Right ventricle myocardium superior (tissue), 1 donor: Measurements from ENCODE around the gene CPLANE2. TPM values are rescaled to one million over a fixed set of nuclear protein-coding genes. Genes with fewer than 3 reads are reported as not detected.
"Not testable (repeated sequence)": the region's sequence is repeated elsewhere in the genome, so short reads cannot be mapped to it uniquely, and the experiment has no call there.

Experiments
- ATAC-seq: fragments of 200-7000 bp; cut with Tn5 transposase; one replicate; pipeline ENCODE4 v1.9.1; 2020; ENCODE audit warnings: mild to moderate bottlenecking; ENCODE audit not compliant: poor library complexity
- DNase-seq: peaks from one replicate; pipeline ENCODE4 v3.0.0-alpha.2; 2020
- intact Hi-C: fragments of 100-400 bp; cut with DNase I; formaldehyde crosslinking; loops from one replicate; pipeline ENCODE4 v1.11.2; 2022
- total RNA-seq: library from RNA; stranded (reverse); fragmentation: NEBNext Ultra II Directional; extraction: Animal tissue kit (Norgen Biotek cat#: 25700); gene quantifications from one replicate; pipeline ENCODE4 v1.2.1, GENCODE V29; 2021
- donor health status: DM: no; HTN: yes; CAD: no; lungs with severe emphysema.

CPLANE2 gene
- total RNA-seq, 1 donor from 2014 or later = 10.1 TPM

DNA sequence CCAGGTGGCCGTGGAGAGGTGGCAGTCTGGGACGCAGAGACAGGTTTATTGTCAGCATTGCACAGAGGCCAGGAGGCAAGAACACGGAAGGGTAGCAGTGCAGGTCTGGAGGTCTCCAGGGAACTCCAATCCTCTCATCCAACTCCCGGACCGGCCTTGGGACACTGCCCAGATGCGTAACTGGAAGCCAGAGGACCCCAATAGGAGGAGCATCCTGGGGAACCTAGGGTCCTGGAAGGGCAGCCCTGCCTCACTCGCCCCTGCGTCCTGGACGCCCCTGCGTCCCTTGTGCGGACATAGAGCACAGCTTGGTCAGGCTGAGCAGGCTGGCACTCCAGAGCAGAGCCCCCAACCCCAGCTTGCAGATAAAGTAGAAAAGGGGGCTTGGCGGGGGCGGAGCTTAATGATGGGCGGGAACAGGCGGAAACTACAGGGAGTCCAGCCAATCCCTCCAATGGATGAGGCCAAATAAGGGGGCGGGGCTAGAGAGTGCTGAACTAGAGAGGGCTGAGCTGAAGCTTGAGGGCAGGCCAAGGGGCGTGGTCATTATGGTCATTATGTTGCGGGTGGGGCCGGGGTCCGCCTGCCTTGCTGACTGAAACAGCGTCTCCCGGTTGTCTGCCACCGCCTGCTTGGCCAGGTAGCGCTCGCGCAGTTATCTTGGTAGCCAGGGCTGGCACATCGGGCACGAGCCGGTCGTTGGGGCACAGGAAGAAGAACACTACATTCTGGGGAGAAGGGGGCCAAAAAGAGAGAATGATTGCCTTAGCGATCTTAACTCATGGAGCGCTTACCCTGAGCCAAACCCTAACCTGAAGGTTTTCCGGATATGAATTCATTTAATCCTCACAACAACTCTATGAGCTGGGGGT is 20.9 kb downstream of the CPLANE2 start:
- intact Hi-C loops = no loop called here
- DNase-seq (peak; percentile 87), ATAC-seq (peak; percentile 61)

DNA sequence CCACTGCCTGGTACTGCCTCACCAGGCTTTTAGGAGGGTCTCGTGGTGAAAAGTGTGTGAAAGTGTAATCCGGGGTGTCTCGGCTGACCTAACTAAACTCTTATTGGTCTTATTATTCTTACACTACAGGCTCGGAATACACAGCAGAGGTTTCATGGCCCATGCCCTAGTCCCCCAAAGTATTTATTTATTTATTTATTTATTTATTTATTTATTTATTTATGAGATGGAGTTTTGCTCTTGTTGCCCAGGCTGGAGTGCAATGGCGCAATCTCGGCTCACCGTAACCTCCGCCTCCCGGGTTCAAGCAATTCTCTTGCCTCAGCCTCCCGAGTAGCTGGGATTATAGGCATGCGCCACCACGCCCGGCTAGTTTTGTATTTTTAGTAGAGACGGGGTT is 21.7 kb downstream of the CPLANE2 start:
- intact Hi-C loops, DNase-seq, ATAC-seq: not testable (repeated sequence)

DNA sequence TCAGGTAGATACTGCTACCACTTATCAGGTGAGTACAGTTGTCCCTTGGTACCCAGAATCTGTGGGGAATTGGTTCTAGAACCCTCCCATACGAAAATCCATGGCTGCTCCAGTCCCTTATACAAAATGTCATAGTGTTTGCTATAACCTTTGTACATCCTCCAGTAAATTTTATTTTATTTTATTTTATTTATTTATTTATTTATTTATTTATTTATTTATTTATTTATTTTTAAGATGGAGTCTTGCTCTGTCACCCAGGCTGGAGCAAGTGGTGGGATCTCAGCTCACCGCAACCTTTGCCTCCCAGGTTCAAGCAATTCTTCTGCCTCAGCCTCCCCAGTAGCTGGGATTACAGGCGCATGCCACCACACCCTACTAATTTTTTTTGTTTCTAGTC is 23.4 kb downstream of the CPLANE2 start:
- intact Hi-C loops, ATAC-seq, DNase-seq: not testable (repeated sequence)

DNA sequence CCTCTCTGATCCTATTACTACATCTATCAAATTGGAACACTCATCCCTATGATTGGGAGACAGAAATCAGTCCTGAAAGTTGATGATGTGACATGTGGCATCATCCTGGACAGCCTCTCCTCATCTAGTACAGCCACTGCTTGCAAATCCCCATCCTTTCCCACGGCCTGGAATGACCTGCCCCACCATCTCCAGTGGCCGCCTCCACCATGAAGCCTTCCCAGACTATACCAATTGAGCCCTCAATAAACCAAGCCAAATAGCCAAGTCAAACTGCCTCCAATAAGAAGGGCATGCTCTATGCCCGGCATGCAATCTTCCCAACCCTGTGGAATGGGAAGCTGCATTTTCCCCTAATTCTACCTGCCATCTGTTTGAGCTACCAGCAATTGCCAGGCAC is 24.0 kb downstream of the CPLANE2 start:
- DNase-seq (peak; percentile 22), ATAC-seq (no peak)
- intact Hi-C loops = no loop called here

DNA sequence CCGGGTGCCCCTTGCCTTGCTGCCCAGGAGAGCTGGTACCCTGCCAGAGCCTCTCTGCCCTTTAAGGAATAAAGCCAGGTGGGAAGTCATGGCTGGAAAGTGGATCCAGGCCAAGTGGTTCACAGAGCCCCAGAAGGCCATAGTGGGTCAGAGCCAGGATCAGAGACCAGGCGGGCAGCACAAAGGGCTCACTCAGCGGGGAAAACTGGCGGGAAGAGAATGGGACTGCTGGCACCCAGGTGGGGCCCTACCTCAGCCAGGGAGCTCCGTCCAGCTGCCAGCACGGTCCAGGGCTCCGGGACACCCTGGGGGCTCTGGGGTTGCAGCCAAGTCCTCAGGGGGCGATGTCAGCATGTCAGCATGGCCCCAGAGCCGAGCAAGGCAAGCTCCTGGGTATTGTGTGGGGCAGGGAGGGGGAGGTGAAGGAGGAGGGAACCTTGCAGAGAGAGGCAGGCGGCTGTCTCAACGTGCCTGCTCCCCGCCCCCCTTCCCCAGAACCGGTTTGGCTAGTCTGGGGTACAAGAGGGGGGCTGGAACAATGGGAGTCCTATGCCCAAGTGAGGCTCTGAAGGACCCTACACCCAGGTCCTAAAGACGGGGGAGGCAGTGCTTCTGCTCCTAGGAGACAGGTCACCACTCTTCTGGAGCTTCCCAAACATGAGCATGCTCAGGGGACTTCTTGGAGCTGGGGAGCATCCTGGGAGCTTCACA is 24.6 kb downstream of the CPLANE2 start, which contains the start of gene ARHGEF19:
TSS of gene ARHGEF19 (minus strand) at position 402 of the 711 bp plus-strand sequence. CDS start 3,598 bp downstream, outside the sequence.
- intact Hi-C loops = no loop called here
- ATAC-seq (no peak), DNase-seq (peak; percentile 24)

DNA sequence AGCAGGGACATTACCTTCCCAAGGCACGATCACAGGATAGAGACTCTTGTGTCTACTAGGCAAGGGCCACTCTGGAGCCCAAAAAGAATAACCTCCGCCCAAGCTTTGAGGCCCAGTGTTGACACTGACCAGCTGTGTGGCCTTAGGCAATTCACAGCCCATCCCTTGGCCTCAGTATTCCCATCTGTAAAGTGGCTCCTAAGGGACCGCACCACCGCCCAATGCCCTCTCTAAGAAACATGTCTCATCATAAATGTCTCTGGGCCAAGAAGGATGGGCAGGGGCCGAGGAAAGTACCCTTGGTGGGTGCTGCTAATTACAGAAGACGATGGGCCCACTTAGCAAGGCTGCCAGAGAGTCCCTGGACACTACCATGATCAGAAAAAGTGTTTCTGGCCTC is 25.2 kb downstream of the CPLANE2 start:
- ATAC-seq (no peak), DNase-seq (no peak)
- intact Hi-C loops = no loop called here

DNA sequence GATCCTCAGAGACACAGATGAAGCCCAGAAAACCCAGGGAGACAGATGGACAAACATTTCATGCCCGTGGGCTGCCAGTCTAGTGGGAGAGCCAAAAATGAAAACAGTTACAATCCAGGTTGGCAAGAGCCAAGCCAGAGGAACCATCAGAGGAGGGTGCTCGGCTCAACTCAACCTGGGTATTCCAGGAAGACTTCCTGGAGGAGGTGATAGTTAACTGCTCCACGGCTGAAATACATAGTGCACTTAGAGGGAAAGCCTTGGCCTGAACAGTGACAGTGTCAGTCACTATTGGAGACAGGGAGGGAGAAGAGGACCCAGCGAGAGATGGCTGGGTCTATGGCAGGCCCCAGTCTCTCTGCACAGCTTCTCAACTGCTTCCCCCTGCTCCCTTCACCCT is 26.4 kb downstream of the CPLANE2 start:
- intact Hi-C loops = no loop called here
- ATAC-seq (no peak), DNase-seq (no peak)

DNA sequence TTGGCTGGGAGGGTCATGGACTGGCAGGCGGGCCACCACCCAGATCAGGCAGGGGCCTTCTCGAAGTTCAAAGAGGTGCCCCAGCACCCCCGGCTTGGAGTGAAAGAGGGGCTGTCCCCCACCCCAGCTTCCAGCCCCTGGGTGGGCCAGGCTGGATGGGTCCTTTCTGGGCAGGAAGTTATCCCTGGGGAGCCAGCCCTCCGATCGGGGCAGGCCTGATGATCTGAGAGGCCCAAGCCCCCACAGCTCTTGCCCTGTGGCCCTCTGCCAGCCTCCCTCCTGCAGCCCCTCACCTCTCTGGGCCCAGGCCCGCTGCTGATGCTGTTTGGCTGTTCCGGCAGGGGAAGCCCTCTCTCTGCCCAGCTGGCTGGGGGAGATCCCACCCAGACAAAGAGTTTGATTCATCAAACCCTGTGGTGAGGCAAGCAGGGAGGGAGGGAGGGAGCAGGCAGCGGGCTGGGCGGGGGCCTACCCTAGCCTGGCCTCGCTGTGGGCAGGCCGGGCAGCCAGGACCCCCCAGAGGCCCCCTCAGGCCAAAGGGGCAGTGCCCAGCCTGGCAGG is 27.1 kb downstream of the CPLANE2 start:
- DNase-seq (no peak), ATAC-seq (no peak)
- intact Hi-C loops = loop anchor here (5.0 kb wide), 1 partner anchor 152 kb away; no protein-coding TSS in a partner anchor

DNA sequence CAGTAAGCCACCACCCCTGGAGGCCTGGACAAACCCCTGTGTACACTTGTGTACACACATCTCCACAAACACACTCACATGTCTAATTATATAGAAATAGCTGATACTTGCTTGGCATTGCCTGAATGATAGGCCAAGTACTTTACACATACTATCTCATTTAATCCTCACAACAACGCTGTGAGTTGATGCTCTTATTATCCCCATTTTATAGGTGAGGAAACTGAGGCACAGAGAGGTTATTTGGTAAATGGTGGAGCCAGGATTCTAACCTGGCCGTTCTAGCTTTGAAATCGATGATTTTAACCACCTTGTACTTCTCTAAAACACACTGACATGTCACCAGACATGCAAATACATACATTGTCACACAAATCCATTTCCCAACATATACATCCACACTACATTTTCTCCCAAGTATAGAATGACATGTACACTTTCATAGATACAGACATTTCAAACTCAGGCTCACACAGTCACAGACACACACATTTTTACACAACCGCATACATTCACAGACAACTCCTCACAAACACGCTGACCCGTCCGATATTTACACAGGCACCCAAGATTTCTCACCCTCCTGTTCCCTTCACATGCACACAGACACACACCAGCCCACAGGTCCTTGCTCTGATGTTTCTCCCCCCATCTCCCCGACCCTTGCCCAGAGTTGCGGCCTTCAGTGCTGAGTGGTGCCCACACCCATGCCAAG is 27.7 kb downstream of the CPLANE2 start:
- ATAC-seq (no peak), DNase-seq (no peak)
- intact Hi-C loops = loop anchor here (5.0 kb wide), 1 partner anchor 153 kb away; no protein-coding TSS in a partner anchor

DNA sequence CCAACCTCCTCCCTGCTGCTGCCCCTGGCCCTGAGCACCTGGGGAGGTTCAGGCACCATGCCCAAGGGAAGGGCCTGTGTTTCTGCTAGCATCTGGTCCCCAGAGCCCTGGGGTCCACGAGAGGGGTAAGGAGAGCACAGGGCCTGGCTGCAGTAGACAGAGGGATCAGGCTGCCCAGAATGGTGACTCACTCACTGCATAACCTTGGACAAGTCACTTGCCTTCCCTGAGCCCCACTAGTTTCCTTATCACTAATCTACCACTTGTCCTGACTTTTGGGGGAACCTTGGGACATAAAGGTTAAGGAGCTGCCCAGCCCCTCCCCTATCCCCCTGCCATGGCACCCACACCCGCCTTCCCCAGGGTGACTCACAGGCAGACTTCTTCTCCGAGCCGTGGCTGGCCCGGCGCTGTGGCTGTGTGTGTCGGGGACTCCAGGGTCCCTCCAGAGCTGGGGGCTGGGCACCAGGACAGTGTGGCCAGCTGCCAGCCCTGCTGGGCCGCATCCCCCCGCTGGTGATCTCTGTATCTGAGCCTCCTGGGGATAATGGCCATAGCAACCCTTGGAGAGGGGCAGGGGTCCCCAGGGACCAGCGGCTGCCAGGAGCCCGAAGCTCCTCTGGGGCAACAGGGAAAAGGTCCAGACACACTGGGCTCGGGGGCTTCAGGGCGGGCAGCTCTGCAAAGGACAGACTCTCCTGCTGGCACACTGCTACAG is 28.6 kb downstream of the CPLANE2 start:
- no peak for DNase-seq
- intact Hi-C loops = loop anchor here (5.0 kb wide), 1 partner anchor 154 kb away; no protein-coding TSS in a partner anchor

DNA sequence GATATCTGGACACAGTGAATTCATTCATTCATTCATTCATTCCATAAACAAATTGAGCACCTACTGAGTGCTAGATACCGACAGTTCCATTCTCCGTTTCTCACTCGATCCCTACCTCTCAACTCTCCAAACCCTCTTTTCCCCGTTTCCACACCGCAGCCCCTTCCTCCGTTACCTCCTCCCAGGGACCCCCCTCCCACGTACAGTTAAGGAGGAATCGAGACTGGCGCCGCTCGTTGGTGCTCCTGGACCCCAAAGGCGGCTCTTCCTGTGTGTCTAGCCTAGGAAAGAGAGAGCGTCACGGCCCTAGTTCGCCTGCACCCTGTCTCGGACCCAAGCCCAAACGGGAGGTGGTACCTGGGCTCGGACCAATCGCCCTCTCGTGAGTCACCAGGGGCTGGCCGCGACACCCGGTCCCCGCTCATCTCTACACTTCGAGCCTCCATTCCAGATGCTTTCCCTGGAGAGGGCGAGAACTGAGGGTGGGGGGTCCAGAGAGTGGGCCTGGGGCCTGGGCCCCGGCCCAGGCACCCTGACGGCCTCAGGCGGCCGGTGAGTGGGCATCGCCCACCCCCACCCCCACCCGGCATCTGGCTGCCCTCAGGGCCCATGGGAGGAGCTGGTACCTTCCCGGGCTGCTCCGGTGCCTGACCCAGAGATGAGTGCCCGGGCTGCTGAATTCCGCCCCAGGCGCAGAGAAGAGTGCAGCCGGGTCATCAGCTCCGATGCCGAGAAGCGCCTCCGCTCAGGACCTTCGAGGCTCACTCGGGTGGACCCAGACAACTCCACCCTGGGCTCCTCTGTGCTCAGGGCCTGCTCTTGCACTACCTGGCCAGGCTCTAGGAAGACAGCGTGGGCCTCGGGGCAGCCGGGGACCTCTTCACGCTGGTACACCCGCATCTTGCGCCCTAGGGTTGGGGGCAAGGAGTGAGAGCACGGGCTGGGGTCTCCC is 29.4 kb downstream of the CPLANE2 start:
- ATAC-seq (no peak), DNase-seq (no peak)
- intact Hi-C loops = loop anchor here (5.0 kb wide), 1 partner anchor 155 kb away; no protein-coding TSS in a partner anchor

More for the DNA sequence above, 28.6 kb downstream of the CPLANE2 start:
- ATAC-seq = no peak

DNA sequence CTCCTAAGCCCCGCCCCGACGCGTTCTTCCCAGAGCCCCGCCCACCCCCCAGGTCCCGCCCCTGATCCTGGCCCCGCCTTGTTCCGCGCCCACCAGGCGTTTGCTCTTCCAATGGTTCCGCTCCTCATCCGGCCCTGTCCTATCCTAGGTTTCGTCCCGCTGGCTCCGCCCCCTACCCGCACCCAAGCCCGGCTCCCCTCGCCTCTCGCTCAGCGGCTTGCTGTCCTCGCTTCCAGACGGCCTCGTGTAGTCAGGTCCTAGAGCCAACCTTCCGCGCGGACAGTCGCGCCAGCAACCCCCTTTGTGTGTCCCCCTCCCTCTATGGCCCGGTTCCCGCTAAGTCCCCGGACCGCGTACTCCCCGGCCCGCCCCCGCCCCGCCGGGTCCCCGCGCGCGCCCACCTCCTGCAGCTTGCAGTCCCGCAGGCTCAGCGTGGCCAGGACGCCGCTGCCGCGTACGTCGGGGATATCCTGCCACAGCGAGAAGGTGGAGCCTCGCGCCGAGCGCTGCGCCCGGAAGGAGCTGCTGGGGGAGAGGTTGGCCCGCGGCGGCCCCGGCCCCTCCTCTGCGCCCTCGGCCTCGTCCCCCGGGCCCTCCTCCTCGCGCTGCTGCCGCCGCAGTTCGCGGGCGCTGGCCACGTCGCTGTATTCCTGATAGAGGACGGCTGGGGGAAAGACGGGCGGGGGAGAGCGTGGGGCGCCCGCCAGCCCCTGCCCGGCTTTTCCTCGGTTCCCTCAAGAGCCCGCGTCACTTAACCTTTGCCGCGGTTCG is 30.3 kb downstream of the CPLANE2 start:
- DNase-seq (peak; percentile 98), ATAC-seq (peak; percentile 96)
- intact Hi-C loops = loop anchor here (5.0 kb wide), 1 partner anchor 156 kb away; no protein-coding TSS in a partner anchor

DNA sequence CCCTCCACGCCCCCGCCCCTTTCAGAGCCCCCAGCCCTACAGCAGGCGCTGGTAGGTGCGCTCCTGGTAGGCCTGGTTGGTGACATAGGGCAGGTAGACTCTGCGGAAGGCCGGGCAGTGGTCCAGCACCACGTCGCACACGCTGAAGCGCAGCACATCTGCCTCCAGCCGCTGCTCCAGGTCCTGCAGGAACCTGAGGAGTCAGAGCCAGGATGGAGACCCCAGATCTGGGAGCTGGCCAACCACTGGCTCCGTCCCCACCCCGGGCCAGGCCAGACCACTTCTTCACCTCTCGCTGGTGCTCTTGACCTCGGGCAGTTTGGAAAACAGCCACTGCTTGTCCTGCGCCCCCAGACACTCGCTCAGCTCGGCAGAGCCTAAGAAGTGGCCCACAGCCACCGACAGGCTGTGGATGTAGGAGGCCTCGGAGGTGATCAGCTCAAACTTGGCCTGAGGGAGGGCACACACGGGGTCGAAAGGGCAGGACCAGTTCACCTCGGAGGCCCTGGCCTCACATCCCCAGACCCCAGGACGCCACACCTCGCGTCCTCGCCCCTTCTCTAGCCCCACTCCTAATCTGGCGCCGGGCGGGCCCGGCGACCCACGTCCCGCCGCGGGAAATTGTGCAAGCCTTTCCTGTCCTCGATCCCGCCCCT is 31.0 kb downstream of the CPLANE2 start:
- DNase-seq (peak; percentile 65), ATAC-seq (no peak)
- intact Hi-C loops = loop anchor here (5.0 kb wide), 1 partner anchor 156 kb away; no protein-coding TSS in a partner anchor

DNA sequence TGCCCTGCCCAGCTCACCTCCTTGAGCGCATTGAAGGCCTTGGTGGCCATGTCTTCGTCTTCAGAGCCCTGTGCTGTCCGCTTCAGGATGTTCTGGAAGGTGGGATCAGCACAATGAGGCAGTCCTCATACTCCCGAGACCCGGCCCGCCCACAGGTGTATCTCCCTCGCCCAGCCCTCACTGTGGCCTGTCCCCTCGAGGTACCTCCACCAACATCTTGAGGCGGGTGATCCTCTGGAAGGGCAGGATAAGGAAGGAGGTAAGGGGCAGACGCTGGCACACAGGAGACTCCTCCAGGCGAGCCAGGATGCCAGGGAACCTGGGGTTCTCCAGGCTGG is 31.7 kb downstream of the CPLANE2 start:
- intact Hi-C loops = loop anchor here (5.0 kb wide), 1 partner anchor 157 kb away; no protein-coding TSS in a partner anchor
- no peak for ATAC-seq
- no peak for DNase-seq

DNA sequence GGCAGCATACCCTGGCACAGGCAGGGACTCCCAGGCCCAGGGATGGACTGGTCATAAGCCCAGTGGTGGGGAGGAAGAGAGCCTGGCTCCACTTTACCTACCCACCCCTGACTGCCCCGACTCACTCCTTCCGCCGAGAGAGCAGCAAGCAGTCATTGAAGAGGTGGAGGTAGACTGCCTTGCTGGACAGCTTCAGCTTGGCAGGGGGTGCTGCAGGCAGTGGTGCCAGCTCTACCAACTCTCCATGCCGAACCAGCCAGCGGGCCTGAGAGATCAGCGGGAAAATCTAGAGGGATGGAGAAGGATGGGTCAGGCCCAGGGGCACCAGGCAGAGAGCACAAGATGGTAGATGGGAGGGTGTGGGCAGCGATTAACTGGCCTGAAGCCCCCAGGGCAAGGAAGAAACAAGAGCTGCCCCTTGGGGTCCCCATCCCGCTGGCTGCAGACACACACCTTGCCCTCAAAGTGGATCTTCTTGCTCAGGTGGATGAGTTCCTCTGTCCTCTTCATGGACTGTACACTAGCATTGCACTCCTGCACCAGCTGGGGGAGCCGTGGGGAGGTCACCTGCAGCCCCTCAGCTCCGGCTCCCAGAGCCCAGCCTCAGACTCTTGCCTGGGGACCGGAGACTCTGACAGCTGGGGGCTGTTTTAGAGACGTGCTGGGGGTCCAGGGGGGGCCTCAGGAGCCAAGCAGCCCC is 32.2 kb downstream of the CPLANE2 start:
- DNase-seq (peak; percentile 62), ATAC-seq (no peak)
- intact Hi-C loops = loop anchor here (5.0 kb wide), 1 partner anchor 158 kb away; no protein-coding TSS in a partner anchor
